GM08714 (cell line): Measurements from ENCODE around the gene TRPM5.

Experiments
- H3K4me3 ChIP-seq: fragments of 200-500 bp; sonication (Bioruptor generic); 2 replicates; pipeline ENCODE4 v1.5.1; 2014; ENCODE audit warnings: mild to moderate bottlenecking, low read length, inconsistent platforms
- ZNF274 ChIP-seq: IDR thresholded peaks from 2 replicates; pipeline ENCODE4 v1.6.1; 2012; ENCODE audit warnings: mild to moderate bottlenecking, low read depth, low read length

TRPM5 gene

DNA sequence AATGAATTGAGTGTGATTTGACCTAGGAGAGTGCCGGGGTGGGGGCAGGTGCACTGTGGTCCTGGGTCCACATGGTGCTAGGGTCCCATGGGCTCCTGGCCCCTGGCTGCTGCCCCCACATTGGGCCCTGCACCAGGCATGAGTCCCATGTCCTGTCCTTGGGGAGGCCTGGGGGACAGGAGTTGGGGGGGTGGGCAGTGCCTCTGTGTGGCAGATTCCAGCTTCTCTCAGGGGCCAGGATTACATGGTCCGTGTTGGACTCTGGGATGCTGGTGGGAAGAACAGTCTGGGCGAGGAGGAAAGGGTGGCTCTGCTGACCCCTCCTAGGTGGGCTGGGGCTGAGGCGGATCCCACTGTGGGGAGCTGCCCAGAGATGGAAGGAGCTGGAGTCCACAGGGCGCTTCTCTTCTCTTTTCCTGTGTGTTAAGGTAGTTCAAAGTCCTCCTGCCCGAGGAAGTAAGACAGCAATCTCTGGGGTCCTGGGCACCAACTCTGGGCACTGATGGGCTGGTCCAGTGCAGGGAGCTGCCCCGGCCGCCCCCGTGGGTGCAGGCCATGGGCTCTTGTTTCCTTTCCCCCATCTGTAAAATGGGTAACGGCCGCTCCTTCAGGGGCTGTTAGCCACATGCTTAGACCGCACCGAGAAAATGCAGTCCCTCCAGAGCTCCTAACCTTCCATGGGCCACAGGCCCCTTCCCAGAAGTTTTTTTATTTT, 20.3 kb upstream of the TRPM5 start:
- H3K4me3 ChIP-seq: no peak overlapping the region
- TF ChIP-seq ZNF274: no peak

- TF ChIP-seq ZNF274: no peak
- no peak overlapping the region for H3K4me3 ChIP-seq
Observed at GRCh38 chr11:2463766-2464277, 19.5 kb upstream of the TRPM5 start.

- no peak for TF ChIP-seq ZNF274
- no peak overlapping the region for H3K4me3 ChIP-seq
Observed at GRCh38 chr11:2462986-2463765, 18.9 kb upstream of the TRPM5 start.

- no peak for TF ChIP-seq ZNF274
- no peak overlapping the region for H3K4me3 ChIP-seq
Observed at GRCh38 chr11:2462543-2462985, 18.2 kb upstream of the TRPM5 start.

GRCh38 chr11:2461956-2462542, 17.7 kb upstream of the TRPM5 start:
- H3K4me3 ChIP-seq: no peak overlapping the region
- TF ChIP-seq ZNF274: no peak

- no peak overlapping the region for H3K4me3 ChIP-seq
- TF ChIP-seq ZNF274: no peak
Observed at GRCh38 chr11:2461253-2461955, 17.1 kb upstream of the TRPM5 start.

DNA sequence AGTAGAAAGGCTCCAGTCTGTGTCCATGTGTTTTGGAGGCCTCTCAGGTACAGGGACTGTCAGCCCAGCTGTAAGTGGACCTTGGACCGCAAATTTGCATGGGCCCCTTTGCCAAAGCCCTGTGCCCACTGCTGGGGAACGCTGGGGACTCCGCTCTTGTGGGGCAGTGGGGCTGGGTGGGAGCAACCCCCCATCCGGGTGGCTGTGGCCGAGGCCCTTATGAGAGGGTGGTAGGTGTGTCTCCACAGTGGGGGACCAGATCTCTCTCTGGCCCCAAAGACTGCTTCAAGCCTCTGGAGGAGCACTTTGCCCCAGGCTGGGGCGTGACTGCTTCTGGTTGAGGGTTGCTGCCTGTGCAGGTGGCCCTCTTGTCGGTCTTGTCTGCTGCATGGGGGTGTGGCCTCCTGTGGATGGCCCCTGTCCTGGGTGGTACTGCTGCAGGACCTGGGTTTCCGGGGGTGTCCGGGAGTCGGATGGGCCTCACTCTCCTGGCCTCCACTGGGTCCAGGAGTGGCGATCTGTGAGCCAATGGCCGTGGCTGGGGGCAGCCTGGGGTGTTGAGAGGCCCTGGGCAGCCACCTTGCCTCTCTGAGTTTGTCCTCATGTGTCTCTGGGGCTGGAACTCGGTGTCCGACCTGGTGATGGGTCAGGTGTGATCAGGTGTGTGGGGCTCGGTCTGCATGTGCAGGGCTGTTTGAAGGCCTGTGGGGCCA, 16.4 kb upstream of the TRPM5 start:
- TF ChIP-seq ZNF274: no peak
- H3K4me3 ChIP-seq: no peak overlapping the region

DNA sequence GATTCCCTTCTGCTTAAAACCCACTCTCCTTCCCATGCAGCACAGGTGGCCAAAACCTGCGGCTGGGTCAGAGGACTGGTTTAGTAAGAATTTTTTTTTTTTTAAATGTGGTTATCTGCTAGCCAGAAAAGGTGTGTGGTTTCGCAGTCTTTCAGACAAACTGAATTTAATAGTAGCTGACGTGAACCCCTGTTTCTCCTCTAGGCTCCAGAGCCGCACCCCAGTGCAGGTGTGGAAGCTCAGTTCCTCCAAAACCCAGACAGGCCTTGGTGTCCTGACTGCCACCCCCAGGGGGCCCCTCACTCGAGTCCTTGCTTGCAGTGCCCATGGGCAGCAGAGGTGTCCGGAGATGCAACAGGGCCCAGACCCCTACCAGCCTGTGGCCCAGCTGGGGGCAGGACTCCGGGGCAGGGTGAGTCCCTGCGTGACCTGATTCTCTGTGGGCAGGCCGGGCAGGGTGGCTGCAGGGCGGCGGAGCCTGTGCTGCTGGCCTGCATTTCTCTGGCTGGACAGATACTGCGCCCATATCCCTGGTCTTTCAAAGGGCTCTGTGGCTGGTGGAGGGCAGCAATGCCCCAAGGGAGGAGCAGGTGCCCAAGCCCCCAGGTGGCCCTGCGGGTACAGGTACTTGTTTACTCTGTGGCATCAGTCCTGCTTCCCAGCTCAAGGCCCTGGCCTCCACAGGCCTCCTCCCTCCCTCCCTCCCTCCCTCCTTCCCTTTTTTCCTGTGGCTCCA, 15.7 kb upstream of the TRPM5 start:
- H3K4me3 ChIP-seq: no peak overlapping the region
- no peak for TF ChIP-seq ZNF274

GRCh38 chr11:2459016-2459725, 14.9 kb upstream of the TRPM5 start:
- no peak overlapping the region for H3K4me3 ChIP-seq
- TF ChIP-seq ZNF274: no peak

GRCh38 chr11:2458321-2458720, 14.0 kb upstream of the TRPM5 start:
- no peak for TF ChIP-seq ZNF274
- H3K4me3 ChIP-seq: no peak overlapping the region

DNA sequence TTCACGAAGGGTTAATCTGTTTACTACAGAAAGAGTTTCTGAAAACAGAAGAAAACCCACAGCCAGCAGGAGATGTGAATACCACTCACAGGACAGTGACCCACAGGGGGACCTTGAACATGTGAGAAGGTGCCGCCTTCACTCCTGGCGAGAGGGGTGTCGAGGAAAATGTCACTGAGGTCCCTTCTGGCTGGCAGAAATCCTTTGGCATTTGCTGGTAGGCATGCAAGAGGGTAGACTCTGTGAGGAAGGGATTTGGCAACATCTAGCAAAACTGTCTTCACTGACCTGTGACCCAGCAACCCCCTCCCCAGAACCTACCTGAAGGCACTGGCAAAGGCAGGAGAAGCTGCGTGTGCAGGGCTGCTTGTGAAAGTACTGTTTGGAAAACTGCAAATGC, 9.1 kb upstream of the TRPM5 start:
- TF ChIP-seq ZNF274: no peak
- no peak overlapping the region for H3K4me3 ChIP-seq

DNA sequence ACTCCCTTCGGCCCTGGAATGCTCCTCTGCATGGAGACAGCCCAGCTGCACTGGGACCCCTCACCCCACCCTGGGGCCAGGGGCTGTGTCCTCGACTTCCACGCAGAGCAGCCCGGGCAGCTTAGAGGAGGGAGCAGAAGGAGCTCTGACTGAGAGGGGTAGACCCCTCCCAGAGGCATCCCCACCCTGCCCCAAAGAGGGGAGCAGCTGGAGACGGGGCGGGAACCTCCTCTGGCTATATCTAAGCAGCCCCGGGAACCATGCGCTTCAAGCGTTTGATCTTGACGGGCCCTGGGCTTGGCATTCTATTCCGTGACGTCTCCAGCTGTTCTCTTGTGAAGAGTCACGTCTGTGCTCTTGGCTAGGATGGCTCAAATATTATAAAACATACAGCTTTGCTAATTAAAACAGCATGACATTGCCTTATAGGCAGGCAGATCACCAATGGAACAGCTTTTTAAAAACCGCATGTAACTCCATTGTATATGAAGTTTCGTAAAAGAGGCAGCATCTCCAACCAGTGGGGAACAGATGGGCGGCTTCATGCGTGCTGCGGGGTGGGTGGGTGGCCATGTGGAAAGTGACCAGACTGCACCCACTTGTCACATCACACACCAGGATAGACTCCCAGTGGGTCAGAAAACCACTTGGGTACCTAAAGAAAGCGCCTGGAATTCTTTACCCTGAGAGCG, 8.2 kb upstream of the TRPM5 start:
- TF ChIP-seq ZNF274: no peak
- H3K4me3 ChIP-seq: no peak overlapping the region
